KOPT-K1 (cell line): ENCODE measurements around the gene ILDR1.
"Not testable (repeated sequence)": the region's sequence is repeated elsewhere in the genome, so short reads cannot be mapped to it uniquely, and the experiment has no call there.

Experiments used
- H3K27ac ChIP-seq: fragments of 200-600 bp; sonication (generic); 2 replicates; pipeline ENCODE4 v1.5.1; 2016; ENCODE audit warnings: antibody characterized with exemption, mild to moderate bottlenecking, low read depth, low read length; ENCODE audit not compliant: poor library complexity, severe bottlenecking
- H3K36me3 ChIP-seq: fragments of 200-600 bp; sonication (generic); 2 replicates; pipeline ENCODE4 v1.5.1; 2017; ENCODE audit warnings: antibody characterized with exemption, mild to moderate bottlenecking, low read length, moderate library complexity; ENCODE audit not compliant: insufficient read depth
- H3K9me3 ChIP-seq: fragments of 200-600 bp; sonication (generic); 2 replicates; pipeline ENCODE4 v1.5.1; 2017; ENCODE audit warnings: antibody characterized with exemption, low read length, mild to moderate bottlenecking; ENCODE audit not compliant: insufficient read depth, poor library complexity, severe bottlenecking

ILDR1 gene

GRCh38 chr3:121957674-121958415 is 64.2 kb downstream of the ILDR1 start:
- no peaks in the 10 kb centered on the region for H3K9me3 ChIP-seq
- no peaks in the 10 kb centered on the region for H3K36me3 ChIP-seq
- H3K27ac ChIP-seq, result no peak overlapping the region

- Histone ChIP-seq H3K36me3 (no peaks in the 10 kb centered on the region), H3K27ac (no peak overlapping the region), H3K9me3 (peaks cover 11% of the 10 kb centered on the region)
These were observed 65.7 kb downstream of the ILDR1 start for GRCh38 chr3:121956363-121956762.

GRCh38 chr3:121951291-121951919 is 70.6 kb downstream of the ILDR1 start:
- Histone ChIP-seq H3K9me3 (peaks cover 11% of the 10 kb centered on the region), H3K27ac (no peak overlapping the region), H3K36me3 (no peaks in the 10 kb centered on the region)

GRCh38 chr3:121948641-121949040 is 73.4 kb downstream of the ILDR1 start:
- Histone ChIP-seq H3K9me3 (peaks cover 11% of the 10 kb centered on the region), H3K36me3 (no peaks in the 10 kb centered on the region), H3K27ac (no peak overlapping the region)

- Histone ChIP-seq H3K9me3 (no peaks in the 10 kb centered on the region), H3K27ac (no peak overlapping the region), H3K36me3 (no peaks in the 10 kb centered on the region)
These were observed 78.6 kb downstream of the ILDR1 start for GRCh38 chr3:121943431-121943830.

GRCh38 chr3:121942116-121942786 is 79.8 kb downstream of the ILDR1 start:
- Histone ChIP-seq H3K27ac (no peak overlapping the region), H3K9me3 (no peaks in the 10 kb centered on the region), H3K36me3 (no peaks in the 10 kb centered on the region)

GRCh38 chr3:121941592-121941991 is 80.5 kb downstream of the ILDR1 start:
- Histone ChIP-seq H3K9me3 (no peaks in the 10 kb centered on the region), H3K36me3 (no peaks in the 10 kb centered on the region), H3K27ac (no peak overlapping the region)

- H3K36me3 ChIP-seq, H3K9me3 ChIP-seq, H3K27ac ChIP-seq: not testable (repeated sequence)
These were observed 83.7 kb downstream of the ILDR1 start for GRCh38 chr3:121938141-121938855.
